Choroid plexus epithelial cell (primary cell): Measurements from ENCODE around the gene LCE1F.

ENCODE experiments used
- DNase-seq: peaks from one replicate; pipeline ENCODE4 v3.0.0-alpha.2; 2010; ENCODE audit warnings: low read depth
- H3K4me3 ChIP-seq: 2 replicates; pipeline ENCODE4 v1.5.1; 2011; ENCODE audit warnings: low read depth, mild to moderate bottlenecking, control low read depth, low read length, moderate library complexity
- CTCF ChIP-seq: conservative IDR thresholded peaks from 2 replicates; pipeline ENCODE4 v1.5.1; 2011; ENCODE audit warnings: low read depth, mild to moderate bottlenecking, control low read depth, inconsistent platforms, low read length, moderate library complexity

The LCE1F gene

GRCh38 chr1:152768847-152769533, 6.0 kb upstream of the LCE1F start:
- no peak for DNase-seq
- TF ChIP-seq CTCF, result no peak
- no peak overlapping the region for H3K4me3 ChIP-seq

- TF ChIP-seq CTCF, result no peak
- DNase-seq, result no peak
- no peak overlapping the region for H3K4me3 ChIP-seq
These were observed 4.5 kb upstream of the LCE1F start for GRCh38 chr1:152770411-152770810.

- no peak for TF ChIP-seq CTCF
- no peak overlapping the region for H3K4me3 ChIP-seq
- DNase-seq, result no peak
These were observed 1.4 kb downstream of the LCE1F start for GRCh38 chr1:152776361-152776760.

GRCh38 chr1:152777510-152778137, 2.7 kb downstream of the LCE1F start:
- no peak for DNase-seq
- no peak overlapping the region for H3K4me3 ChIP-seq
- TF ChIP-seq CTCF, result no peak

- no peak for TF ChIP-seq CTCF
- DNase-seq, result no peak
- H3K4me3 ChIP-seq, result no peak overlapping the region
These were observed 8.2 kb downstream of the LCE1F start for GRCh38 chr1:152783095-152783494.

- no peak within 1 kb of the TSS for H3K4me3 ChIP-seq
- DNase-seq, result no peak
- TF ChIP-seq CTCF, result no peak
These were observed 11.1 kb downstream of the LCE1F start, which contains the start of gene LCE1E for GRCh38 chr1:152786077-152786476. TSS of gene LCE1E (plus strand) at chr1:152786257. CDS start at chr1:152787300, 1,043 bp downstream.

GRCh38 chr1:152795686-152796085, 20.7 kb downstream of the LCE1F start:
- no peak for DNase-seq
- TF ChIP-seq CTCF, result no peak
- H3K4me3 ChIP-seq, result no peak overlapping the region
